H9 (cell line): ENCODE measurements around the gene SRGAP3. TPM values are rescaled to one million over a fixed set of nuclear protein-coding genes. Genes with fewer than 3 reads are reported as not detected.

Experiments used
- DNase-seq: peaks from one replicate; pipeline ENCODE4 v3.0.0-alpha.2; 2017
- H2AFZ ChIP-seq: one replicate; pipeline ENCODE4 v1.6.1; 2013; ENCODE audit warnings: mild to moderate bottlenecking, low read length, control low read depth, moderate library complexity
- H2AK5ac ChIP-seq: 2 replicates; pipeline ENCODE4 v1.6.1; 2013; ENCODE audit warnings: low read length, control low read depth, mixed read lengths; ENCODE audit not compliant: insufficient read length
- H2BK120ac ChIP-seq: one replicate; pipeline ENCODE4 v1.6.1; 2013; ENCODE audit warnings: low read depth, mild to moderate bottlenecking, low read length, control low read depth, inconsistent platforms; ENCODE audit not compliant: poor library complexity, severe bottlenecking
- H2BK12ac ChIP-seq: 2 replicates; pipeline ENCODE4 v1.6.1; 2013; ENCODE audit warnings: low read length, control low read depth, mixed read lengths, low read depth; ENCODE audit not compliant: insufficient read length
- H2BK15ac ChIP-seq: 2 replicates; pipeline ENCODE4 v1.6.1; 2013; ENCODE audit warnings: low read depth, low read length, control low read depth
- H2BK20ac ChIP-seq: one replicate; pipeline ENCODE4 v1.6.1; 2013; ENCODE audit warnings: low read depth, mild to moderate bottlenecking, low read length, control low read depth, inconsistent platforms; ENCODE audit not compliant: poor library complexity, severe bottlenecking
- H2BK5ac ChIP-seq: 2 replicates; pipeline ENCODE4 v1.6.1; 2013; ENCODE audit warnings: low read length, control low read depth, mixed read lengths; ENCODE audit not compliant: insufficient read length
- H3K14ac ChIP-seq: 2 replicates; pipeline ENCODE4 v1.6.1; 2013; ENCODE audit warnings: low read length, control low read depth; ENCODE audit not compliant: insufficient read depth
- H3K18ac ChIP-seq: 2 replicates; pipeline ENCODE4 v1.6.1; 2013; ENCODE audit warnings: low read depth, mild to moderate bottlenecking, mixed read lengths, low read length, control low read depth; ENCODE audit not compliant: insufficient read length
- H3K23ac ChIP-seq: 2 replicates; pipeline ENCODE4 v1.6.1; 2013; ENCODE audit warnings: low read length, control low read depth, mixed read lengths, low read depth; ENCODE audit not compliant: insufficient read length
- H3K23me2 ChIP-seq: 2 replicates; pipeline ENCODE4 v1.6.1; 2013; ENCODE audit warnings: low read depth, mild to moderate bottlenecking, mixed read lengths, low read length, control low read depth; ENCODE audit not compliant: insufficient read length, poor library complexity, severe bottlenecking
- H3K27ac ChIP-seq: 2 replicates; pipeline ENCODE4 v1.5.1; 2013; ENCODE audit warnings: low read length, control low read depth, mixed read lengths, low read depth; ENCODE audit not compliant: insufficient read length
- H3K27me3 ChIP-seq: 2 replicates; pipeline ENCODE4 v1.6.1; 2013; ENCODE audit warnings: low read length, control low read depth, inconsistent platforms; ENCODE audit not compliant: insufficient read depth
- H3K4ac ChIP-seq: 2 replicates; pipeline ENCODE4 v1.6.1; 2013; ENCODE audit warnings: low read depth, mild to moderate bottlenecking, control low read depth, inconsistent platforms, low read length, moderate library complexity
- H3K4me1 ChIP-seq: 2 replicates; pipeline ENCODE4 v1.6.1; 2013; ENCODE audit warnings: low read length, control low read depth, inconsistent platforms; ENCODE audit not compliant: insufficient read depth
- H3K4me2 ChIP-seq: 2 replicates; pipeline ENCODE4 v1.6.1; 2013; ENCODE audit warnings: low read length, control low read depth, mixed read lengths; ENCODE audit not compliant: insufficient read length, insufficient read depth
- H3K56ac ChIP-seq: 2 replicates; pipeline ENCODE4 v1.6.1; 2013; ENCODE audit warnings: low read depth, mild to moderate bottlenecking, mixed read lengths, low read length, control low read depth; ENCODE audit not compliant: insufficient read length
- H3K79me1 ChIP-seq: 2 replicates; pipeline ENCODE4 v1.6.1; 2013; ENCODE audit warnings: low read depth, mild to moderate bottlenecking, moderate library complexity, low read length, control low read depth, inconsistent platforms; ENCODE audit not compliant: insufficient read depth, poor library complexity, severe bottlenecking
- H3K79me2 ChIP-seq: 2 replicates; pipeline ENCODE4 v1.6.1; 2013; ENCODE audit warnings: low read length, control low read depth, inconsistent platforms; ENCODE audit not compliant: insufficient read depth
- H3K9ac ChIP-seq: 2 replicates; pipeline ENCODE4 v1.6.1; 2013; ENCODE audit warnings: low read length, control low read depth, mixed read lengths; ENCODE audit not compliant: insufficient read length; ENCODE audit errors: extremely low read depth
- H3K9me3 ChIP-seq: one replicate; pipeline ENCODE4 v1.6.1; 2013; ENCODE audit warnings: low read depth, low read length, inconsistent platforms; ENCODE audit not compliant: control insufficient read depth
- H3T11ph ChIP-seq: one replicate; pipeline ENCODE4 v1.6.1; 2013; ENCODE audit warnings: mild to moderate bottlenecking, low read length, control low read depth, inconsistent platforms
- H4K20me1 ChIP-seq: one replicate; pipeline ENCODE4 v1.6.1; 2013; ENCODE audit not compliant: control insufficient read depth, insufficient read length, insufficient read depth
- H4K5ac ChIP-seq: 2 replicates; pipeline ENCODE4 v1.6.1; 2013; ENCODE audit warnings: low read depth, mild to moderate bottlenecking, mixed read lengths, low read length, control low read depth; ENCODE audit not compliant: insufficient read length
- H4K8ac ChIP-seq: replicated peaks from 2 replicates; pipeline ENCODE4 v1.6.1; 2013; ENCODE audit warnings: low read length, control low read depth, mixed read lengths, low read depth; ENCODE audit not compliant: insufficient read length
- H4K91ac ChIP-seq: 2 replicates; pipeline ENCODE4 v1.6.1; 2013; ENCODE audit warnings: low read depth, mild to moderate bottlenecking, moderate library complexity, mixed read lengths, low read length, control low read depth; ENCODE audit not compliant: insufficient read length
- H3K27ac Mint-ChIP-seq, 3 experiments: 2 replicates in 2 of 3; 3 replicates in 1 of 3; pipeline ENCODE4 v1.8.0; 2020 to 2021; ENCODE audit warnings: mixed read lengths in 3 of 3, mild to moderate bottlenecking in 1 of 3, moderate library complexity in 1 of 3
- H3K27me3 Mint-ChIP-seq: 2 replicates; pipeline ENCODE4 v1.8.0; 2021; ENCODE audit warnings: low read depth, mild to moderate bottlenecking, moderate library complexity, mixed read lengths
- H3K36me3 Mint-ChIP-seq, 3 experiments: 2 replicates in 2 of 3; 3 replicates in 1 of 3; pipeline ENCODE4 v1.8.0; 2020 to 2021; ENCODE audit warnings: low read depth in 3 of 3, mixed read lengths in 3 of 3; ENCODE audit not compliant: insufficient read depth in 1 of 3
- H3K4me1 Mint-ChIP-seq, 2 experiments: 2 replicates each; pipeline ENCODE4 v1.8.0; 2020; ENCODE audit warnings: mixed read lengths in 2 of 2
- H3K4me3 Mint-ChIP-seq, 2 experiments: 2 replicates in 1 of 2; 3 replicates in 1 of 2; pipeline ENCODE4 v1.8.0; 2020 to 2021; ENCODE audit warnings: mild to moderate bottlenecking in 2 of 2, mixed read lengths in 2 of 2, moderate library complexity in 1 of 2
- H3K9me3 Mint-ChIP-seq, 2 experiments: 2 replicates in 1 of 2; 3 replicates in 1 of 2; pipeline ENCODE4 v1.8.0; 2020; ENCODE audit warnings: mild to moderate bottlenecking in 2 of 2, mixed read lengths in 2 of 2, moderate library complexity in 1 of 2
- CTCF ChIP-seq: fragments of 200-600 bp; sonication (generic); conservative IDR thresholded peaks from 3 replicates; pipeline ENCODE4 v1.8.0; 2021; ENCODE audit warnings: antibody characterized with exemption, mild to moderate bottlenecking
- WGBS: extraction: QIAGEN DNeasy Blood & Tissue Kit; methylation state at CpG from one replicate; pipeline ENCODE4 v1.1.7; 2013; ENCODE audit warnings: missing lambda C conversion rate, low lambda C conversion rate, mixed read lengths; ENCODE audit not compliant: insufficient read length; ENCODE audit errors: extremely low coverage; 5-methylcytosine and 5-hydroxymethylcytosine counted together
- total RNA-seq: library from RNA; stranded (reverse); gene quantifications from 2 replicates; pipeline ENCODE4 v1.2.1, GENCODE V29; 2021

Gene SRGAP3
- total RNA-seq, 1 experiment from 2014 or later: 3.4 TPM

- Histone ChIP-seq H4K91ac (no peak overlapping the region), H2BK15ac (no peak overlapping the region), H4K5ac (no peak overlapping the region), H3K23ac (no peak overlapping the region), H3K79me2 (no peaks in the 10 kb centered on the region), H3K79me1 (no peaks in the 10 kb centered on the region), H3K56ac (no peak overlapping the region), H3T11ph (no peak overlapping the region), H3K4me2 (no peak overlapping the region), H3K27ac (no peak overlapping the region), H3K27me3 (no peaks in the 10 kb centered on the region), H3K4ac (no peak overlapping the region), H4K8ac (no peak overlapping the region), H2BK20ac (no peak overlapping the region), H3K4me1 (no peaks in the 10 kb centered on the region), H3K23me2 (no peaks in the 10 kb centered on the region), H3K9ac (no peak overlapping the region), H2AK5ac (no peak overlapping the region), H3K9me3 (no peaks in the 10 kb centered on the region), H4K20me1 (no peaks in the 10 kb centered on the region), H2BK5ac (no peak overlapping the region), H2BK120ac (no peak overlapping the region), H2AFZ (no peak overlapping the region), H2BK12ac (no peak overlapping the region), H3K18ac (no peak overlapping the region), H3K14ac (no peak overlapping the region)
- Mint-ChIP-seq H3K27ac (no peak overlapping the region), H3K27me3 (no peaks in the 10 kb centered on the region), H3K9me3 (no peaks in the 10 kb centered on the region), H3K4me1 (peaks cover 0 to 4% of the 10 kb centered on the region in 2 experiments; a peak in 2 of 4 replicates), H3K4me3 (no peak overlapping the region), H3K36me3 (no peaks in the 10 kb centered on the region)
- DNase-seq: no peak
- WGBS: no CpG with 5 or more reads among the region's 7 CpGs
- no peak for TF ChIP-seq CTCF
Measured at GRCh38 chr3:9030034-9030433, 219.4 kb downstream of the SRGAP3 start.
